ENCODE data around the gene GOSR1.
"Not testable (repeated sequence)": the region's sequence is repeated elsewhere in the genome, so short reads cannot be mapped to it uniquely, and the experiment has no call there.

Gene GOSR1

DNA sequence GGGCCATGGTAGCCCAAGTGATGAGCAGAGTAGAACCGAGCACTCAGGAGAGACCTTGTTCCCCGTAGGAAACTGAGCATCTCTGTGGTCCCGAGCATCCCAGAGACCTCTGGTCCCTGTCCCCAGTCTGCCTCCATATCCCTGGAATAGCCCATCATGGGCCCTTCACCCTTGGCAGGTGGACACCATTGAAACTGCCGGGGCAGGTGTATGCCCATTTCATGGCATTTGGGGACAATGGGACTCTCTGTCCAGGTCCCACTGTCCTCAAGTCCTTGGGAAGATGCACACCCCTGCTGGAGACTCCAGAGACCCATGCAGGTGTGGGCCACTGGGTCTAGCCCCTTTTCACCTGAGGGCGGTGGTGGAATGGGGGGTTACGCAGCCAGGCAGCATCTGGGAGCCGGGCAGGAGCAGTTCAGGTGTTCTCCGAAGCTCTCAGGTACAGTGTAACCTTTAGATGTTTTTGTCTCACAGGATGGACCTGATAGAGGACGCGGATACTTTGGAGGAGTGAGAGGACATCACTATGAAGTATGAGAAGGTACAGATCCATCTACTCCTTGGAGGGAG is 75.9 kb downstream of the GOSR1 start:
- Mint-ChIP-seq H3K36me3 (ENCODE audit: low read depth) (peaks cover 5% of the 10 kb centered on the region), H3K9me3 (no peaks in the 10 kb centered on the region), H3K4me3 (no peak overlapping the region), H3K27me3 (ENCODE audit: low read depth, poor library complexity) (peaks cover 2% of the 10 kb centered on the region), H3K27ac (no peak overlapping the region), H3K4me1 (peaks cover 22% of the 10 kb centered on the region)
- TF ChIP-seq, protein P1, sequence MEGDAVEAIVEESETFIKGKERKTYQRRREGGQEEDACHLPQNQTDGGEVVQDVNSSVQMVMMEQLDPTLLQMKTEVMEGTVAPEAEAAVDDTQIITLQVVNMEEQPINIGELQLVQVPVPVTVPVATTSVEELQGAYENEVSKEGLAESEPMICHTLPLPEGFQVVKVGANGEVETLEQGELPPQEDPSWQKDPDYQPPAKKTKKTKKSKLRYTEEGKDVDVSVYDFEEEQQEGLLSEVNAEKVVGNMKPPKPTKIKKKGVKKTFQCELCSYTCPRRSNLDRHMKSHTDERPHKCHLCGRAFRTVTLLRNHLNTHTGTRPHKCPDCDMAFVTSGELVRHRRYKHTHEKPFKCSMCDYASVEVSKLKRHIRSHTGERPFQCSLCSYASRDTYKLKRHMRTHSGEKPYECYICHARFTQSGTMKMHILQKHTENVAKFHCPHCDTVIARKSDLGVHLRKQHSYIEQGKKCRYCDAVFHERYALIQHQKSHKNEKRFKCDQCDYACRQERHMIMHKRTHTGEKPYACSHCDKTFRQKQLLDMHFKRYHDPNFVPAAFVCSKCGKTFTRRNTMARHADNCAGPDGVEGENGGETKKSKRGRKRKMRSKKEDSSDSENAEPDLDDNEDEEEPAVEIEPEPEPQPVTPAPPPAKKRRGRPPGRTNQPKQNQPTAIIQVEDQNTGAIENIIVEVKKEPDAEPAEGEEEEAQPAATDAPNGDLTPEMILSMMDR (IDR thresholded peaks at IDR 0.05): no peak
- DNase-seq: no peak

DNA sequence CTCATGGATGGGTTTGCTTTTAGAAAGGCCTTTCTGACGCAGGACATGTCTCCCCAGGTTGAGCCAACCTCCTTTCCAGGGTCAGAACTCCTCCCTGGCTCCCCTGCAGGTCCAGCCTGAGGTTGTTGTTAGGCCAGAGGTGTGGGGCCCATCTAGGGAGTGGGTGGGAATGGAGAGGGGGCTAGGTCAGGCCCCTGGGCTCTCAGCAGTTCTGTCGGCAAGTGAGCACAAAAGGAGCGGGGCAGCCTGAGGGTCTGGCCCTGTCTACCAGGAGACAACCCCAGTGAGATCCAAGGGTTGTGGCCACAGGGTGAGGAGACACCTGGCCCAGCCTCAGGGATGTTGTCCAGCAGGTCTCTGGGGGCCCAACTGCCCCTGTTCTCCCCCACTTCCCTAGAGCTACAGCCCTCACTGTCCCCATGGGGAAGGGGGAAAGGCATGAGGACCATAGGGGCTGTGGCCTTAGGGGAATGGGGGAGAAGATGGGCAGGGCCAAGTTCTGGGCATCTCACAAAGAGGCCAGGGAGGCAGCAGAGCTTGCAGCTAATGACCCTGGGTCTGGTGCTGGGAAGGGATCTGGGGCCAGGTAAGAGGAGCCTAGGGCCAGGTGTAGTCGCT is 76.7 kb downstream of the GOSR1 start:
- not testable (repeated sequence) for H3K27me3 Mint-ChIP-seq (ENCODE audit: low read depth, poor library complexity); H3K27ac Mint-ChIP-seq; H3K36me3 Mint-ChIP-seq (ENCODE audit: low read depth); H3K4me3 Mint-ChIP-seq; DNase-seq; H3K9me3 Mint-ChIP-seq
- peaks cover 22% of the 10 kb centered on the region for H3K4me1 Mint-ChIP-seq

DNA sequence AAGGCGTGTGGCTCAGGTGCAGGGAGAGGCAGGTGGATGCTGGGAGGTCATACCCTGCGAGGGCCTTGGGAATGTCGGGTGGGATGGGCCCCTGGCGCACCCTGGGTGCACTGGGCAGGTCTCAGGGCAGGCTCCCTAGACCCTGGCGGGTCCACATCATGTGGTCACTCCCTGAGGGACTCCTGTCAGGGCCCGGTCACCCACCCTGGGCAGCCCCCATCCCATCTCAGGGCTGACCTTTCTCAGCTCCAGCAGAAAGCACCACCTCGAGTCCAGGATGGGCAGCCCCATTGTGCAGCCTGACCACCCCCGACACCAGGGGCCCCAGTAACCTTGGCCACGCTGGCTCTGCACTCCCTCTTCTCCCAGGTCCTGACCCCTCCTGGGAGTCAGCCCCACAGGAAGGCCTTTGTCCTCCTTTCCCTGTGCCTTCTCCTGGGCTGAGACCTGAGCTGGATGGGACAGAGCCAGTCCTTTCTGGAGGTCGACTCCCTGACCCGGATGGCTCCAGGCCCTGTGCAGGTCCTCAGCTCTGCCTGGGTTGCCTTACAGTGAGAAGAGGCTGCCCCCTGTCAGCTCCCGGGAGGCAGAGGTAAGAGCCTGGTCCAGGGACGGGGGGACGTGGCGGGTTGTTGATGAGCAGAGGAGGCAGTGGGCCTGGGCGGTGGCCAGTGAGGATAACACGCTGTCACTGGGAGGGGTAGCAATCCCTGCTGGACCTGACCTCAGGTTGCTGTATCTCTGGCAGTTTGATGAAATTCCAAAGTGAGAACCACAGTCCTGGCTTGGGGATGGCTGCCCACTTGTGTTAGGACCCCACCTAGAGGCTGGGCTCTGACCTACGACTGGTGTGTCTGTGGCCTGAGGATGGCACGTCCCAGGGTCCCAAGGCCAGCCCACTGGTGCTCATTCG is 77.9 kb downstream of the GOSR1 start:
- Mint-ChIP-seq H3K27ac (no peak overlapping the region), H3K4me1 (peaks cover 21% of the 10 kb centered on the region), H3K4me3 (no peak overlapping the region), H3K9me3 (no peaks in the 10 kb centered on the region), H3K27me3 (ENCODE audit: low read depth, poor library complexity) (peaks cover 2% of the 10 kb centered on the region), H3K36me3 (ENCODE audit: low read depth) (no peaks in the 10 kb centered on the region)
- TF ChIP-seq, protein P1 (IDR thresholded peaks at IDR 0.05): no peak
- DNase-seq: no peak

DNA sequence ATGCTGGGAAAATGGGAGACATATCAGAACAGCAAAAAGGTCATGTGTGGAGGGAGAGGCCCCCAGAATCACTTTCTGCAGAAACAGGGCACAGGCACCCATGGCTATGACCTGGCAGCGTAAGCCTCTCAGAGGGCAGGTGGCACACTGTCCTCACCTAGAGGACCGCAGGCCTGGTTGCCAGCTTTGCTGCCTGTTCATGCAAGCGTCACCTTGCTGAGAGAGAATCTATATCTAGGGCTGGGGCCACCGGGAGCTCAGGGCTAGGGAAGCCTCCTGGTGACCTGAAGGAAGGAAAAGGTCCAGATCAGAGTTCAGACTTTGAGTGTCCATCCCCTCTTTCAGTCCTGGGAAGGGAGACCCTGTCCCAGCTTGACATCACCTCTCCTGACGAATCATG is 78.7 kb downstream of the GOSR1 start:
- Mint-ChIP-seq H3K4me1 (peaks cover 12% of the 10 kb centered on the region), H3K27me3 (ENCODE audit: low read depth, poor library complexity) (peaks cover 2% of the 10 kb centered on the region), H3K27ac (no peak overlapping the region), H3K9me3 (no peaks in the 10 kb centered on the region), H3K4me3 (no peak overlapping the region), H3K36me3 (ENCODE audit: low read depth) (no peaks in the 10 kb centered on the region)
- DNase-seq: no peak
- TF ChIP-seq, protein P1 (IDR thresholded peaks at IDR 0.05): no peak

DNA sequence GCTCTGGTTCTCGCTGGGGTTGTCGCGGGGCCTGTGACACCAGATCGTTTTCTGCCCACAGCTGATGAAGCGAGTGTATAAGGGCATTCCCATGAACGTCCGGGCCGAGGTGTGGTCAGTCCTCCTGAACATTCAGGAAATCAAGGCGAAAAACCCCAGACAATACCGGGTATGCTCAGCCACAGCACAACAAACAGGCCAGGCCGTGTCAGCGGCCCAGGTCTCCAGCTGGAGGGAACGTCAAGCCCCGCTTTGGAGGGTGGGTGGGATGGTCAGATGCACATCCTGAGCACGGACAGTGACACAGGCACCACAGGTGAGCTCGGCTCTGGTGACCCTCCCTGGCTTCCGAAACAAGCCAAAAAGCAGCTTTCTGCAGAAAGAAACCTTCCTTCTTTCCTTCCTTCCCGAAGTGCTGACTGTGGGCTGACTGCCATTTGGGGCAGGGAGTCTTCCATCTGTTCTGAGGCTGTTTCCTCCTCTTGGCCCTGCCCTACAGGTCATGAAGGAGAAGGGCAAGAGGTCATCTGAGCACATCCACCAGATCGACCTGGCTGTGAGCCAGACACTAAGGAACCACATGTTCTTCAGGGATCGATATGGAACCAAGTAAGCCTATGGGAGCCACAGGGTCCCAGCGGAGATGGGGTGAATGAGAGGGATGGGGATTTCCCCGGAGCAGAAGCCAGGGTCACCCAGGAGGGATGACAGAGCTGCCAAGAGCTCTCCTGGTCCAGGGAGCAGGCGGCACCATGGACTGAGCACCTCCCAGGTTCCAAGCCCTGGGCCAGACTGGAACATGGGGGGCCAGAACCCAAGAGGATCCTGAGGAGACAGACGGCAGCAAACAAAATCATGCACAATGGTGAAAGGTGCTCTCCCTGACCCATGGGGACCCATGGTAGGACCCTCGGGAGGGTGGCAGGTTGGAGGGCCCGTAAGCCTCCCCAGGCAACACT is 79.4 kb downstream of the GOSR1 start:
- Mint-ChIP-seq H3K4me3 (no peak overlapping the region), H3K9me3 (no peaks in the 10 kb centered on the region), H3K27me3 (ENCODE audit: low read depth, poor library complexity) (peaks cover 2% of the 10 kb centered on the region), H3K27ac (no peak overlapping the region), H3K4me1 (peaks cover 6% of the 10 kb centered on the region), H3K36me3 (ENCODE audit: low read depth) (no peaks in the 10 kb centered on the region)
- TF ChIP-seq, protein P1 (IDR thresholded peaks at IDR 0.05): no peak
- DNase-seq: no peak
